GM21717 (cell line): ENCODE results near the gene DCST2.
"Not testable (repeated sequence)": the region's sequence is repeated elsewhere in the genome, so short reads cannot be mapped to it uniquely, and the experiment has no call there.

ENCODE experiments used
- ATAC-seq: cut with Tn5 transposase; IDR thresholded peaks from one replicate; pipeline ENCODE4 v1.9.1; 2021; ENCODE audit warnings: mild to moderate bottlenecking, moderate library complexity; ENCODE audit not compliant: unreplicated experiment

Gene DCST2

GRCh38 chr1:154983776-154984466 is 49.7 kb downstream of the DCST2 start:
- no peak for ATAC-seq

DNA sequence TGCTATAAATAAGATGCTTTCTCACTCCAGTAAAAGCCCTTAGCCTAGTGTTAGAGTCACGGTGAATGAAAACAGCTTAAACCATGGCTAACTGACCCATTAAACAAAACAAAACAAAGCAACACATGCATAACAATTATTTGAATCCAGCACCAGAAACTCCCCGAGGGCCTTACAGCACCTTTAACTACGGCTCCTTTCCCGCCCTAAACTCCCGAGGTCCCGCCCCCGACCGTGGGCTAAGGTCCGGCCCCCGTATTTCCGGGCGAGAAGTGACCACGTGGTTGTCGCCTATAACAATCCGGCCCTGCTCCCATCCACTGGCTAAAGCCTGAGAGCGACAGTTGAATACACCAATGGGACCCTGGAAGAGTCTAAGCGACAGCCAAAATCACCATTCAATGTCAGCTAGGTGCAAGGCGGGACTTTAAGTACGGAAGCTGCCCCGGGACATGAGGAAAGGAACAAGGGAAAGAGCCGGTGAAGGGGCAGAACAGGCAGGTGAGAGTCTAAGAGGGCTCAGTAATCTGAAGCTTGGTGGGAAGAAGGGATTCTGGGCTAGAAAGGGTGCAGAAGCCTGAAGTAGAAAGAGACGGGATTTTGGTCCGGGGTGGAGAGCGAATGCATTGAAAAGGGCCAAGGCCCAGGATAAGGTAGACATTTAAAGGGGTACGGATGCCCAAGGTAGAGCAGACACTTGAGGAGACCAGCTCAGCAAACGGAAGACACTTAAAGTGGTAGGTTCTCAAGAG is 50.5 kb downstream of the DCST2 start, which contains the start of gene FLAD1:
FLAD1 (plus strand) TSS at position 448 of the 752 bp plus-strand sequence. CDS start 351 bp downstream, outside the sequence.
- ATAC-seq = peak; percentile 90

GRCh38 chr1:154982341-154982740 is 51.2 kb downstream of the DCST2 start:
- no peak for ATAC-seq

DNA sequence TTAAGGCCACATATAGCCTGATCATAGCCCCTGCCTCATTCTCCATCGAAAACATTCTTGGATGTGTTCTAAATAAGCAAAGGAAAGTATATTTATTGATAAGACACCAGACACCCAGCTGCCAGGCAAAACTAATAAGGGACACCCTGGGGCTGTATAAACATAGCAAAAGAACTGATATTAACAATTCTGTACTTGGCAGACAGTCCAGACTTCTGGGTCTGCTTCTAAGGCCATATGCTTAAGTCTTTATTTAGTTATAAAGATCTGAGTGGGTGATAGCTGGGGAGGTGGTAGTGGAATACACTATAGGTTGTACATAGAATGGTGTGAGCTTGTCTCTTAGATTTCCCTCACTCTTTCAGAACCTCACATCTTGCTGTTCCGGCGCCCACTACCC is 55.2 kb downstream of the DCST2 start:
- ATAC-seq = no peak

- ATAC-seq = not testable (repeated sequence)
These were observed 55.8 kb downstream of the DCST2 start for GRCh38 chr1:154977762-154978161.

DNA sequence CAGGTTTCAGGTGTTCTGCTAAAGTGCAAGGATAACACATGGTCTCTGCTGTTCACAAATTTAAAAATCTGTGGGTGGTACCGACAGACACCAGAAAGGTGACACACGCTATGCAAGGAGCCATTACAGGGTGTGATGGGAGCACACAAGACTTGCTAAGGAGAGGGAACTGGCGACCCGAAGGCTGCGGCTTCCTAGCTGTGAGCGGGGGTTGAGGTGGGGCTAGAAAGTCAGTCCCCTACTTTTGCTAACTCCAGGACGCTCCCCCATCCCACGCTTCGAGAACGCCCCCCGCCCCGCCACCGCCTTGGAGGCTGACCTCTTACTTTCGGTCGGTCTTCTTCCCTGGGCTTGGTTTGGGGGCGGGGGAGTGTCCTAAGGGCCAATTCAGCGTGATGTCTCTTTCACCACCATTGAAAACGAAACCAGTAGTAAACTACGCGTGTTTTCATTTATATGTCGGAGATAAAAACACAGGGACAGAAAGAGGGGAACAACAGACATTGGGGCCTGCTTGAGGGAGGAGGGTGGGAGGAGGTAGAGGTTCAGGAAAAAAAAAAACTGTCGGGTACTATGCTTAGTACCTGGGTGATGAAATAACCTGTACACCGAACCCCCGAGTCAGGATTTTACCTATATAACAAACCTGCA is 58.0 kb downstream of the DCST2 start:
- ATAC-seq = no peak

- peak; percentile 43 for ATAC-seq
These were observed 58.7 kb downstream of the DCST2 start for GRCh38 chr1:154974808-154975408.

- ATAC-seq = peak; percentile 63
These were observed 59.3 kb downstream of the DCST2 start, which contains the start of gene CKS1B for GRCh38 chr1:154974102-154974807. Gene CKS1B (plus strand): TSS chr1:154974681. CDS start chr1:154974746, 65 bp downstream.

DNA sequence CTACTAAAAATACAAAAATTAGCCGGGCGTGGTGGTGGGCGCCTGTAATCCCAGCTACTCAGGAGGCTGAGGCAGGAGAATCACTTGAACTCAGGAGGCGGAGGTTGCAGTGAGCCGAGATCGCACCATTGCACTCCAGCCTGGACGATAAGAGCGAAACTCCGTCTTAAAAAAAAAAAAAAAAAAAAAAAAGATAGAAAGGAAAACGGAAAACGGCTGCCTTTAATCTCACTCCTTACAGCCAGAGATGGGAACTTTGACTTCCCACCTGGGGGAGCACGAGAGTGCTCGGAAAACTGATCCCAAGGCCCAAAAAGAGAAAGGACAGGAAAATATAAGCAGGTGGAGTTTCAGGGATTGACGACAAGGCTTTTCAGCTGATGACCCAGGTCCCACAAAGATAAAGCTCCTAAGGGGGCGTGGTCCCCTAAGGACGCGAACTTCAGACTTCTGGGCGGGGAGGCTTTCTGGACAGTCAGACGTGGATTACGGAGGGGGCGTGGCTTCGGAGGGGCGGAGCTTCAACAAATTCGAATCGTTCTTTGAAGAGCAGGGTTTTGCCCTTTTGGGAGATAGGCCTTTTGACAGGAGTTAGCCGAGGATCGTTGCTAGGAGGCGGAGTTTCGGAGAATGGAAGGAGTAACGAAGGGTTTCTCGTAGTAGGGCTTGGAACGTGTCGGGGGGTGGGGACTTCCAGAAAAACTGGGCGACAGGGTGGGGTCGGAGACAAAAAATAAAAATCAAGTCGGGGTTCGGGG is 60.1 kb downstream of the DCST2 start:
- ATAC-seq = peak; percentile 21

GRCh38 chr1:154972517-154973343 is 60.9 kb downstream of the DCST2 start:
- no peak for ATAC-seq

- ATAC-seq = no peak
These were observed 61.4 kb downstream of the DCST2 start for GRCh38 chr1:154972213-154972516.

DNA sequence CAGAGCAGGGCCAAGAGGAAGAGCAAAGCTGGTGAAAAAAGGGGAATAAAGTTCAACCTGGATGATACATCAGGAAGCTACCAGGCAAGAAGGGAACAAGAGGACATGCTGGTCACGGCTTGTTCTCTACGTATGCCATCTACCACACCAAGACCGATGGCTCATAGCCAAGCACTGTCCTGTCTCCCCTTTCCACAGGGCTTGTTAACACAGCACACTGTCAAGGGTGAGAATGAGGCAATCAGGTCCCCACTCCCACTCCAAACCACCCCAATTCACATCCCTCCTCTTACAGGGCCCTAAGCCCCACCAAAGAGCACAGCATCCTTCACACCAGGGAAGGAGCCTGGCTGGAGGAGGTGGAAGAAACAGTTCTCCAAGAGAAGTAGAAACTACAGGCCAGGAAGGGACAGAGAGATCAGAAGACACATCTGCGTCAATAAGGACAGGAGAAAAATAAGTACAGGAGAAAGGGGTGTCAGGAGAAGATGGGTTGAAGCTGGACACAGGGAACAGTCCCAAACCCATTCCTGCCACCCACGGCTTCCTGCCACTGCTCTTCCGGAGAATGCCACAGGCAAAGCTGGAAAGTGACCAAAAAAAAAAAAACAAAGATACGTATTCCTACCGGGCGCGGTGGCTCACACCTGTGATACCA is 62.1 kb downstream of the DCST2 start:
- no peak for ATAC-seq

- ATAC-seq = no peak
These were observed 62.8 kb downstream of the DCST2 start, which contains the start of gene SHC1 for GRCh38 chr1:154970631-154971340. Gene SHC1 (minus strand): TSS chr1:154970747. CDS start chr1:154970526, 221 bp downstream.

- no peak for ATAC-seq
These were observed 63.6 kb downstream of the DCST2 start for GRCh38 chr1:154969860-154970452.

DNA sequence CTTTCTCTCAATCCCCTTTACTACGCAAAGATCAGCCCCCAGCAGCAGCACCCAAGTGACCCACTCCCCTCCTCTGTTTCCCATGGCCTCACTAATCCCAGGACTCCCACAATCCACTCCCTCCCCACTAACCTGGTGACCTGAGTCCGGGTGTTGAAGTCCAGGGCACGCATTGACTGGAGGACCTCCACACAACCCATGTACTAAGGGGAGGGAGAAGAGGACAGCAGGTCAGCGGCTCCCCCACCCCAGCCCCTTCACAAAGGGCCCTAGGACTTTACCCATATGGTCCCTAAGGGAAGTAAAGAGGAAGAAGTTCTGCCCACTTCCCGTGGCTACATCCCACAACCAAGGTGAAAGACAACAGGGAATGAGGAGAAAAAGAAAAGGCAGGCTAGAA is 64.3 kb downstream of the DCST2 start:
- no peak for ATAC-seq

DNA sequence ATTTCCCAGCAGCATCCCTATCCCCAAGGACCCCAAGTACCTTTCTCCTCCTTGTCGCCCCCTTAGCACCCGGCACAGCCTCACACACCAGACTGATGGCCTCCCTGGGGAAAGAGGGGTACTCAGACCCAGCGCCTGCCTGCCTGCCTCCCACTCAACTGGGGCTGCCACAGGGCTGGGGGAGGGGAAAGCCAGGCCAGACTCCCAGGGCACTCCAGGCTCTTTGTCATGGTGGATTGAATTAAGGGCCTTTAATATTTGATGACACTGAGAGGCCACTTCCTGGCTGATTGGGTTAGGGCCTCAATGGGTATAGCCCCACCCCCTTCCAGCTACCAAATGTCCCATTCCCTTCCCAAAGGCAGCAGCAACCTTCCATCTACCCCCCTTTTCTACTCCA is 64.8 kb downstream of the DCST2 start:
- ATAC-seq = no peak
